ENCODE results near the gene GRM7.

Gene GRM7

GRCh38 chr3:7160689-7161088, 299.8 kb downstream of the GRM7 start:
- DNase-seq, result no peak

DNA sequence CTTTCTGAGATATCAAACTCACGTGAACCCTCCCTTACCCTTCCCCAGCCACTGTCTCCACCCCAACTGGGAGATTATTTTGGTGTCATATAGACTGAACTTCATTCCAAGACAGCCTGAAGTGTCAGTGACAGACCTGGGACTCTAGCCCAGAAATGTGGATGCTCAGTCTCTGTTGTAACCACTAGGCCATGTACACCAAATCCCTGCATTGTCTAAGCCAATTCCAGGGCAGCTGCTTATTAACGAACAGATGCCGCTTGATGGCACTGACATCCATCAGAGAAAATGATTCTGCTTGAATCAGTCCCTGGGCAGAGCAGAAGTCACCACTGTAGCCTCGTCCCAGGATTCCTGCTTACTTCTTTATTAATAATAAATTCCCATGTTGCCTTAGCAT, 305.5 kb downstream of the GRM7 start:
- DNase-seq, result no peak

GRCh38 chr3:7171493-7171892, 310.6 kb downstream of the GRM7 start:
- DNase-seq, result no peak

DNA sequence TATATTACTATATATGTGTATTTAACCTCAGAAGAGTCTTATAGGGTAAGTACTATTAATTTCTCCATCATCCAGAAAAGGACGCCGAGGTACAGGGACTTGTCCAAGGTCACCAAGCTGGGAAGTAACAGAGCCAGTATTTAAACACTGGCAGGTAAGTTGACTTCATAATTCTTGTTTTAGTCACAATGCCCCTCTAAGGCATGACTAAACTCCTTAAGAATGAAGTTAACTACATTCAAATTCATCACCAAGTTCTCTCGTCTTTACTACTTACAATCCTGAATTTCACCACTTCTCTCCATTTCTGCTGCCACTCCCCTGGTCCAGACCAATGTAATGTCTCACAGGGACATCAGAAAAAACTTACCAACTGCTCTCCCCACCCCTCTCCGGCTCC, 312.1 kb downstream of the GRM7 start:
- DNase-seq, result no peak

DNA sequence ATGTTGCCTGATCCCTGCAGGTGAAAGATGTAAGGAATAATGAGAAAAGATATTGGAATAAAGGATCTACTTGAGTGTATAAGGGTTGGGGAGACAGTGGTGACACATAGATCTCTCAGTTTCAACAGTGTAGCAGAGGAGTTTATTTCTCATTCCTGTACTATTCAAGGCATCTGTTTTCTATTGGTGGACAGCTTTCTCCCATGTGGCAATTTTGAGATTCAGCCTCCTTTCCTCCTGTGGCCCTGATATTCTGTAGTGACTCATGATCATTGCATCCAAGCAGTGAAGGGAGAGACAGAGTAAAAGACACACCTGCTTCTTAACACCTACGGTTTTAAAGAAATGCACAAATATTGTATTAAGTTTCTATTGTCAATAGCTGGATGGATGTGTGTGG, 327.6 kb downstream of the GRM7 start:
- DNase-seq, result no peak

DNA sequence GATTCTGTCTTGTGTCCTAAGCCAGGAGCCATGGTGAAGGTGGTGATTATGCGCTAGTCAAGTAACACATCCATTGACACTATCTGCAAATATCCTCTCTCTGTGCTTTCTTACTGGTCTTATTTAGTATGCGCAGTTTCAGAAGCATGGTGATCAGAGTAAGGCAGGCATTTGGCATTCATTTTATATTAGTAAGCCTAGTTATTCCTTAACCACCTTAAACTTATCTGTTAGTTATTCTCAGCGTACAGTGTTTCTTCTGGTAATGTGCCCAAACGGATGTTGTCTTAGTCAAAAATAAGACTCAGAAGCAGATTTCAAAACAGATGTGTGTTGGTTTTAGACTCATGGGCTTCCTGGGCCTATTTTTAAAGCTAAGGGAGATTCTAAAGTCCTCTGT, 329.2 kb downstream of the GRM7 start:
- no peak for DNase-seq

GRCh38 chr3:7193269-7193668, 332.4 kb downstream of the GRM7 start:
- DNase-seq, result no peak

DNA sequence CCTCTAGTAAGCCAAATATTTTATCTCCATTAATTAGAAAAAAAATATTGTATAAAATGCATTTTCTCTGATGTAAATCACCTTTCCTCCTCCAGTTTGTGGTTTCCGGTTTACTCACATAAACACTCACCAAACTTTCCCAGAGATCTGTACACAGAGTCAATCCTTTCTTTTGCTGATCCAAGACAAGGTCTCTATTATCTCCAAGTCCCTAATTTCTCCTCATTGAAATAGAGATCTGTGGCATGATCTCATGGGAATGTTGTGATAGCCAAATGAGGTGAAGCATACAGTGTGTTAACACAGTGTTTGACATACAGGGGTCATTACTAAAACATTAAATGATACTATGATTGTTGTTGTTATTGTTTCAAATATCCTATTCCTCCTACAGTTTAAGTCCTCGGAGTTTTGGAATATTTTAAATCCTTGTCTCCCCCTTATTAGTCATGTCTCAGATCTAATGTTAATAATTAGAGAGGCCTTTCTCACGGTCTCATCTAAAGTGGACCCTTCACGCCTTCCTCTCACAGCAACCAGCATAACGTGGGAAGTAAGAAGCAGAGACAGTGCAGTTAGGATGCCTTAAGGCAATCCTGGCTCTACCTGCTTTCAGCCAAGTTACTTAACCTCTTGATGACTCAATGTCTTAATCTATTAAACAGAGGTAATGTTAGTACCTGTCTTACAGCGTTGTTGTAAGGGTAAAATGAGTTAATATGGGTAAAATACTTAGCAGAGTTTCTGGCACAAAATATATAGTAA, 333.3 kb downstream of the GRM7 start:
- DNase-seq, result no peak

DNA sequence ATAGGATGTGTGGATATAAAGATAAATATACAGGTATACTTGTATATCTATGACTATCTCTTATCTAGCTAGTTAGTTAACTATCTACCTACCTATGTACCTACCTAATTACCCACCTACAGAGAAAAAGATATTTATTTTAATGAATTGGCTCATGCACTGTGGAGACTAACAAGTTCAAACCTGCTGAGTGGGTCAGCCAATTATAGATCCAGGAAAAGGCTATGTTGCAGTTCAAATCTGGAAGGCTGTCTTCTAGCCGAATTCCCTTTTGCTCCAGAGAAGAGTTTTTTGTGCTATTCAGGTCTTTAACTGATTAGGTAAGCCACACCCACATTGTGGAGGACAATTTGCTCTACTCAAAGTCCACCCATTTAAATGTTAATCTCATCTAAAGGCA, 335.0 kb downstream of the GRM7 start:
- no peak for DNase-seq

DNA sequence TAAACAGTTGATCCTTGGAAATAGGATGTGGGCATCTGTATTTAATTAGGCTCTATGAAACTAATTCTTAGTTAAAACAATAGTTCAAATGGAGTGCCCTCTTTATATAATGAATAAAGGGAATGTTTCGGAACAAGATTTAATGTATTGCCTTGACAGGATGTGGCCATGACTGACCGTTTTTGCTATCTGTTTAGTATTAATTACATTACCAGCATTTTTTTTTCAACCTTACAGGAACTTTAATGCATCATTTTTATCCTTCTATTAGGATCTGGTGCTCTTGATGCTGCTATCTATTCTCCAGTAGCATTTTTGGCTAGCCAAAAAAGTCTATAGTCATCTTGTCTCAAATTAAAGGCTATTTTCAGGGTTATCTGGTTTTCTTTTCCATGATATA, 340.9 kb downstream of the GRM7 start:
- no peak for DNase-seq

DNA sequence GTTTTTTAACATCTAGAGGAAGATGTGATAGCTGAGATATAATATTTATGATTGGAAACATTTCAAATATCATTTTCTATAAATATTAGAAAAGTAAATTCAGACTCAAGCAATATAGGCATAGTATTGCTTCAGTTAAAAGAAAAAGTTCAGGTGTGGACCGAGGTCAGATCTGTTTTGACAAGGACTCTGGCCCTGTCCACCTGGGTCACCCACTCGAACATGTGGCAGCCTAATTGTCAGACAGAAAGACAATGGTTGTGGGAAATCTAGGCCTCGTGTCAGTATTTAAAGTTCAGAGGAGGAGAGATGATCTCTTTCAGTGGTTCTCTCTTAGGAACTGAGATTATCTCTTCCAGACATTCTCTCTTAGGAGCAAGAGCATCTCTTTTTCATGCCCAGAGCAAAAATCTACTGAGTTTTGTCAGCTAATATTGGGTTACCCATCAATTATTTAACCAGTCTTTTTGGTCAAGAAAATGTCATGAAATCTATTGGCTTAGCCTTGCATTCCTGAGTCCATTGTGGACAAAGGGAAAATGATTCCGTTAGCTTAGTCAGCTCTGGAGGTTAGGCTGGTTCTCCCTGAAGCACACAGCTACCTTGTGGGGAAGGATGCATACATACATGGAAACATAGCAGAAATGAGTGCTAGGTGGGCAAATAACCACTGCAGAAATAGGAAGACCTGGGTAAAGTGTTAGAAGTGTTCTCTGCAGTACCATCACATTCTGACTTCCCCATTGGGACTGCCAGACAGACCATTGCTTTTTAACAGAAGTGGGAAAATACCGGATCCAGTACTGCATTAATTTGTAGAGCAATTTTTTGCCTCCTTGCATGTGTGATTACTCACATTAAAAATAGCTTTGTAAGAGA, 343.3 kb downstream of the GRM7 start:
- DNase-seq, result no peak

DNA sequence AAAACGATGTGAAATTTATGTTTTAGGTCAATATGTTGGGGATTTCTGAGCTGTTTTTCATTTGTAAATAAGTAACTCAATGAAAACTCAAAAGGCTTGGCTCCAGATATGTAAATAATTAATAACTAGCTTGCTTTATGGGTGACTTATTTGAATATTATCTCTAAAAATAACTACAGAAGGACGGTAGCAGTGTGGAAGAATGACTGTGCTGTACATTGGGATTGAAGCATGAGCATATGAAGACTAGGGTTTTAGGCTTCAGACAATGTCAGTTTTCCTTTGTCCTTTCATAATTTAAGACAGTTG, 343.9 kb downstream of the GRM7 start:
- no peak for DNase-seq

DNA sequence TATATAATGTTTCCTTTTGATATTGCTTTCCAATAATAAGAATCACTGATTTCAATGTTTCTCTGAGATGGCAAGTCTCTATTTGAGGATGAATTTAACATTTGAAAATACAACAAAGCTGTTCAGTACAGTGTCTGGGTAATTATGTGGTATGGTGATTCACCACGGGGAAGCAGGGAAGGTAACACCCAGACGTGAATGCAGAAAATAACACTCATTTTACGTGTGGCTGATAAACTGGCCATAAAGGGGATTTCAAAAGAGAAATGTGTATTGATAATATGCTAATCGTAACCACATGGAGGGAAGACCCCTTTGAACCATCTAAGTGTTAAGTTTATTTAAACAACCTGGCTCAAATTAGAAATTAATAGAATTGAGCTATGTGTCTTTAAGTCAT, 344.6 kb downstream of the GRM7 start:
- no peak for DNase-seq

- no peak for DNase-seq
These were observed 345.0 kb downstream of the GRM7 start for GRCh38 chr3:7205962-7206361.

DNA sequence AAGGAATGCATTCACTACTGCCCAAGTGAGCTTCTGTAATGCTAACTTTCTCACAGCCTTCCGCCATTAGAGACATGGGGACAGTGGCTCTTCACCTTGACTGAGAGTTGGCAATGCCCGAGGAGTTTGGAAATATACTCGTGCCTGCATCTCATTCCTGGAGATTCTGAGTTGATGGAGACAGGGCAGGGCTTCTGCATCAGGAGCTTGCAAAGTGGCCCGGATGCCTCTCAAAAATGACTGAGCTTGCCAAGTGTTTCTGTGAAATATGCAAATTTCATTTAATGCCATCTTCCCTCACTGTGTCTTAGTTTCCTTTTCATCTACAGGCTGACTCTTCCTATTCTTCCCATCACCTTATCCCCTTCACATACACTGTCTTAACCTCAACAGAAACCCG, 346.2 kb downstream of the GRM7 start:
- no peak for DNase-seq

- no peak for DNase-seq
These were observed 347.0 kb downstream of the GRM7 start for GRCh38 chr3:7207928-7208327.

GRCh38 chr3:7209098-7209497, 348.2 kb downstream of the GRM7 start:
- no peak for DNase-seq

DNA sequence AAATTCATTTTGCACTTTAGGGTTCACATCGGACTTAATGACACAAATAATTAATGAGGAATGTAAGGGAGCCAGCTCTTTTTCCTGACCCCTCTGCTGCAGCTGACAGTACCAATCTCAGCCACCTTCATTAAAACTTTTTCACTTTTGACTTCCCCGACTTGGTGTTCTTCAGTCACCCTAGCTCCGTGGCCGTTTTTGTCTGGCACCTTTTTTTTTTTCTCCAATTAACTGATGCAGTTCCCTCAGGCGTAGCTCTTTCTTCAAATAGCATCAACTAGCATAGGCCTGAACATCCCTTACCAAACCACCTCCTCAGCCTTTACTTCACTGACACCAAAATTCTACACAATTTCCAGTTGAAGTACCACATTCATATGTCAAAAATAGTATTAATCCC, 350.8 kb downstream of the GRM7 start:
- DNase-seq, result no peak

DNA sequence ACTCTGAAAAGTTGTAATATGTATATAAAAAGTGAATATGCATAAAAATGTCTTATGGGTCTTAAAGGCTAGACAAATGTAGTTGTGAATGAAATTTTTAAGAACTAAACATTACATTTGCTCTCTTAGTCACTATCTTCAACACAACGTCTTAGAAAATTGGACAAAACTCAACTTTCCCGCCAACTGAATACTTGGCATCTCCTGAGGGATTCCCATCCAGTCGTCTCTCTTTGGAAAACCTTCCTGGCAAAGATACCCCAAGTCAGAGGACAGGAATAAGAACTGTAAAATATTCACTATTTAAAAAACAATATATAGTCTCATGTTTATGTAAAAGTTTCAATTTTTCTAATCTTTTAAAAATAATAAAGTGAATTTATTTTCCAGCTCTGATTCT, 354.8 kb downstream of the GRM7 start:
- DNase-seq, result no peak

DNA sequence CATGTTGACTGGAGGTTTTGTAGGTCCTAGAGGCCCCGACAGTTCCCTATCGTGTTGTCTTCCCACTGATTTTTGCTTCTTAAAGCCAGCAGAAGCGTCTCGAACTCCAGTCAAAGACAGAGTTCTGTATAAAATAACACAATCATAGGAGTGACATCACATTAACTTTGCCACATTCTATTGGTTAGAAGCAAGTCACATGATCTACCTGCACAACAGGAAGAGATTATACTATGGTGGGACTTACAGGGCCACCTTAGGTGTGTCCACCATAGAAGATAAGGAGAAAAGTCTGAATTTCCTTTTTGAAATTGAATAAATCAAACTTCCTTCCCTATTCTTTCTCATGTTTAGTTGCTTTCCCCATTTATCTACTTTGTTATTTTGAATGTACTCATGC, 365.5 kb downstream of the GRM7 start:
- DNase-seq, result no peak

DNA sequence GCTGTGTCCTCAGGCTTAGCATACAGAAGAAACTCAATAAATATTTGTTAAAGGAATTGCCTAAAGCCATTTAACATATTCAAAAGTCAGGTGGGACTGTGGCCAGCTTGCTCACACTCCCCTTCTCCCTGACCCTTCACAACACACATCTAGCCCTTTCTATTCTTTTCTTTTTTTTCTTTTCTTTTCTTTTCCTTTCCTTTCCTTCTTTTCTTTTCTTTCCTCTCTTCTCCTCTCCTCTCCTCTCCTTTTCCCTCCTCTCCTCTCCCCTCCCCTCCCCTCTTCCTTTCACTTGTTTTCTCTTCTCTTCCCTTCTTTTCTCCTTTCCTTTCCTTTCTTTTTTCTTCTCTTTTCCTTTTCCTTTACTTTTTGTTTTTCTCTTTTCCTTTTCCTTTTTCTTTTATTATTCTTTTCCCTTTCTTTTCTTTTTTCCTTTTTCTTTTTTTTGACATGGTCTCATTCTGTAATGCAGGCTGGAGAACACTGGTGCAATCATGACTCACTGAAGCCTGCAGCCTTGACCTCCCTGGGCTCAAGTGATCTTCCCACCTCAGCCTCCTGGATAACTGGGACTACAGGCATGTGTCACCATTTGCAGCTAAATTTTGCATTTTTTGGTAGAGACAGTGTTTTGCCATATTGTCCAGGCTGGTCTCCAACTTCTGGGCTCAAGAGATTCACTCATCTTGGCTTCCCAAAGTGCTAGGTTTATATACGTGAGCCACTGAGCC, 377.8 kb downstream of the GRM7 start:
- DNase-seq, result no peak

- no peak for DNase-seq
These were observed 380.8 kb downstream of the GRM7 start for GRCh38 chr3:7241584-7242302.

GRCh38 chr3:7242303-7242635, 381.4 kb downstream of the GRM7 start:
- DNase-seq, result no peak
